Stimulated activated naive CD4-positive, alpha-beta T cell (primary cell): Measurements from ENCODE around the gene CRPPA.
"Not testable (repeated sequence)": the region's sequence is repeated elsewhere in the genome, so short reads cannot be mapped to it uniquely, and the experiment has no call there.

ENCODE experiments used
- DNase-seq, 6 experiments: peaks; one replicate each; lab custom pipeline; 2025; lab: John Stamatoyannopoulos, UW

The CRPPA gene

GRCh38 chr7:16397501-16398145 is 23.7 kb downstream of the CRPPA start:
- DNase-seq = no peak

GRCh38 chr7:16396766-16397500 is 24.4 kb downstream of the CRPPA start:
- DNase-seq = no peak

- DNase-seq = no peak
Measured at GRCh38 chr7:16395121-16395520, 26.2 kb downstream of the CRPPA start.

GRCh38 chr7:16393862-16394422 is 27.4 kb downstream of the CRPPA start:
- no peak for DNase-seq

GRCh38 chr7:16392990-16393523 is 28.3 kb downstream of the CRPPA start:
- DNase-seq = no peak

GRCh38 chr7:16383786-16384185 is 37.6 kb downstream of the CRPPA start:
- not testable (repeated sequence) for DNase-seq

GRCh38 chr7:16383103-16383502 is 38.2 kb downstream of the CRPPA start:
- DNase-seq = not testable (repeated sequence)
